Coronary artery (tissue), 2 donors: ENCODE data around the gene KCTD1.
A peak's percentile ranks its signal among the peaks of the same experiment; 100 is the strongest.

ENCODE experiments used
- DNase-seq: peaks from one replicate; pipeline ENCODE4 v3.0.0-alpha.2; 2017; ENCODE audit warnings: low spot score
- H3K27ac ChIP-seq, 2 donors: fragments of 200-600 bp; sonication (generic); one replicate each; pipeline ENCODE4 v1.5.1; 2016 to 2019
- H3K4me3 ChIP-seq: fragments of 200-600 bp; sonication (generic); 2 replicates; pipeline ENCODE4 v1.5.1; 2016; ENCODE audit warnings: mild to moderate bottlenecking, moderate library complexity
- CTCF ChIP-seq: fragments of 200-600 bp; sonication (generic); IDR thresholded peaks from one replicate; pipeline ENCODE4 v1.5.1; 2019; ENCODE audit warnings: antibody characterized with exemption

KCTD1 gene

GRCh38 chr18:26520974-26521373 lies 27.4 kb downstream of the KCTD1 start:
- DNase-seq = no peak
- no peak for TF ChIP-seq CTCF
- H3K4me3 ChIP-seq = no peak overlapping the region
- H3K27ac ChIP-seq = no peak overlapping the region

- no peak for TF ChIP-seq CTCF
Measured at GRCh38 chr18:26519114-26519513, 29.2 kb downstream of the KCTD1 start.

GRCh38 chr18:26516964-26517363 lies 31.4 kb downstream of the KCTD1 start:
- DNase-seq = no peak
- no peak for TF ChIP-seq CTCF
- no peak overlapping the region for H3K4me3 ChIP-seq
- H3K27ac ChIP-seq = no peak overlapping the region

More at GRCh38 chr18:26519114-26519513, 29.2 kb downstream of the KCTD1 start:
- Histone ChIP-seq H3K27ac (no peak overlapping the region), H3K4me3 (no peak overlapping the region)
- DNase-seq = no peak

GRCh38 chr18:26515643-26516487 lies 32.5 kb downstream of the KCTD1 start:
- no peak for DNase-seq
- H3K27ac ChIP-seq = no peak overlapping the region
- no peak overlapping the region for H3K4me3 ChIP-seq
- TF ChIP-seq CTCF = no peak

- no peak for DNase-seq
- no peak overlapping the region for H3K27ac ChIP-seq
- H3K4me3 ChIP-seq = no peak overlapping the region
- no peak for TF ChIP-seq CTCF
Measured at GRCh38 chr18:26511339-26512071, 36.8 kb downstream of the KCTD1 start.

- DNase-seq = no peak
- H3K27ac ChIP-seq = peak overlapping the region in 1 of 2 donors; percentile 55
- no peak for TF ChIP-seq CTCF
- H3K4me3 ChIP-seq = no peak overlapping the region
Measured at GRCh38 chr18:26510337-26510736, 38.0 kb downstream of the KCTD1 start.

- Histone ChIP-seq H3K4me3 (no peak overlapping the region), H3K27ac (no peak overlapping the region)
- DNase-seq = no peak
- no peak for TF ChIP-seq CTCF
Measured at GRCh38 chr18:26506012-26506411, 42.3 kb downstream of the KCTD1 start.
